ACHN (cell line): ENCODE data around the gene RAP1B.
A peak's percentile ranks its signal among the peaks of the same experiment; 100 is the strongest.
"Not testable (repeated sequence)": the region's sequence is repeated elsewhere in the genome, so short reads cannot be mapped to it uniquely, and the experiment has no call there.

ENCODE experiments used
- DNase-seq: peaks from one replicate; pipeline ENCODE4 v3.0.0-alpha.2; 2015
- in situ Hi-C: cut with HindIII; loops from 2 replicates; pipeline ENCODE4 v1.10.0; 2017; ENCODE audit warnings: low sequenced_read_pairs, low pct_ligation_motif_present, low pct_unique_long_range_greater_than_20kb

The RAP1B gene

GRCh38 chr12:68674376-68674775 is 63.7 kb downstream of the RAP1B start:
- in situ Hi-C loops: no loop called here
- DNase-seq: no peak

- DNase-seq: no peak
- in situ Hi-C loops: no loop called here
Measured at GRCh38 chr12:68675101-68675842, 64.6 kb downstream of the RAP1B start.

GRCh38 chr12:68676854-68677253 is 66.2 kb downstream of the RAP1B start:
- in situ Hi-C loops, DNase-seq: not testable (repeated sequence)

- DNase-seq: no peak
- in situ Hi-C loops: no loop called here
Measured at GRCh38 chr12:68686262-68686594, 75.5 kb downstream of the RAP1B start.

- peak; percentile 100 for DNase-seq
- in situ Hi-C loops: no loop called here
Measured at GRCh38 chr12:68686595-68687521, 76.2 kb downstream of the RAP1B start, which contains the start of gene NUP107. Gene NUP107 (plus strand): TSS chr12:68686978. CDS start chr12:68687066, 88 bp downstream.

- no peak for DNase-seq
- in situ Hi-C loops: no loop called here
Measured at GRCh38 chr12:68695454-68695853, 84.8 kb downstream of the RAP1B start.

- in situ Hi-C loops: no loop called here
- no peak for DNase-seq
Measured at GRCh38 chr12:68699486-68699885, 88.8 kb downstream of the RAP1B start.
